GM04504 (cell line): Measurements from ENCODE around the gene ZAP70.

Source experiments
- DNase-seq: peaks from one replicate; pipeline ENCODE4 v3.0.0-alpha.2; 2012; ENCODE audit warnings: low read depth

The ZAP70 gene

DNA sequence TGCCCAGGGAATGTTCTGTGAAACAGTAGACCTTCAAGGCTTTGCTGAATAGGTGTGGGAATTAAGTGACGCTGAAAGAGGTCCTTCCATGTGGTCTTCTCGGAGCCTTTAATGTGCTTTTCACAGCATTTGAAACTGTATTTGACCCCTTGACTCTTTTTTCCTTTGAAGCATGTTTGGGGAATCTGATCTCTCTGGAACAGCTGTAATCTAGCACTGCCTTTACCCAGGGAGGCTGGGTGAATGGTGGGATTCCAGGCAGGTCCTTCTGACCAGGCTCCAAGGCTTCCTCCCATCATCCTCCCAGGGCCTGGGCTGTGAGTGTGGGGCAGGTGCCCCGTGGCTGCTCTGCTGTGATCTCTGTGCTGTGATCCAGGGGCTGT is 4.2 kb downstream of the ZAP70 start:
- DNase-seq = no peak

DNA sequence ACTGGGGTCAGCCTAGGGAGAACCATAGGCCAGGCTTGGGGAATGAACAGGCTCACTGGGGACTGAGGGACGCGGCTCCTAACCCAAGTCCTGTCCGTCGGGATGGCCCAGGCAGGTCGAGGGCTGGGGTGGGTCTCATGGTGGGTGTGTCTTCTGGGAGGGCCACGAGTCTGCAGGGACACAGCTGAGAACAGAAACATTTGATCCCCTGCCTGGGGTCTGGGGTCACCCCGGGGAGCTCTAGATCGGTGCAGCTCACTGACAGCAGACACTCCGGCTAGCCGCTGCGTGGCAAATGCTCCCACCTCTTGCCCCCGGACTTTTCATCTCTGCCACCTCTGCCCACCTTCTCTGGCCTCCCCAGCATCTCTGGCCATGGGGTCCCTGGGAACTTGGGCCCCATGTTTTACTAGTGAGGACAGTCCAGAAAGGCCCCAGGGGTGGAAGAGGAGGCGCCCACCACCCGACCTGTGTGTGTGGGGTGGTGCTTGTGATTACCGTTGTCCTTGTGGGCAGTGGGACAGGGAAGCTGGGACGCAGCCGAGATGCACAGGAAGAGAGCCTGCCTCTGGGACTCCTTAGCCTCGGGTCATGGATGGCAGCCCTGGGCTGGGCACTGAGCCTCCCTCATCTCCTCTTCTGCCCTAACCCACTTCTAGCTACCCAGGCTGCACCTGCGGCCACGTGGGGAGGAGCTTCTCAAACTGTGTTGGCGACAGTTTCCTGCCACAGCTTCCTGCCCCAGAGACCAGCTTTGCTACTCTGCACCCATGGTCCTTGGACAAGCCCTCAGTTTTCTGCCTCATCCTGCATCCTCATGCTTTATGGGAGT is 4.9 kb downstream of the ZAP70 start:
- DNase-seq = no peak

DNA sequence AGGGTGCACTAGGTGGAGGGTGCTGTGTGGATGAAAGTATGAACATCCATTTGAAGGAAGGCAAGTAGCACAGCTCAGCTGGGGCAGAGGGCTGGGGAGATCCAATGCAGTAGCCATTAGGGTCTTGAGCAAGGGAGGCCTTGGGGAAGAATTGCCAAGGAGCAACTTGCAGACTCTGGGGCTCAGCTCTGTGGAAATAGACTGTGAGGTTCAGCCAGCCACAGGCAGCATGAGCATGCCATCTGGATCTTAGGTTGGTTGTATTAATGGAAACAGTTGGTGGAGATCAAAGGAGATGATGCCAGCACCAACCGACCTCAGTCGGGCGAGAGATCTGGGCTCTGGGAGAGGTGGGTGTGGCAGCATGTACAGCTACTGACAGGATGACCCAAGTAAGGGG is 5.6 kb downstream of the ZAP70 start:
- DNase-seq = no peak

DNA sequence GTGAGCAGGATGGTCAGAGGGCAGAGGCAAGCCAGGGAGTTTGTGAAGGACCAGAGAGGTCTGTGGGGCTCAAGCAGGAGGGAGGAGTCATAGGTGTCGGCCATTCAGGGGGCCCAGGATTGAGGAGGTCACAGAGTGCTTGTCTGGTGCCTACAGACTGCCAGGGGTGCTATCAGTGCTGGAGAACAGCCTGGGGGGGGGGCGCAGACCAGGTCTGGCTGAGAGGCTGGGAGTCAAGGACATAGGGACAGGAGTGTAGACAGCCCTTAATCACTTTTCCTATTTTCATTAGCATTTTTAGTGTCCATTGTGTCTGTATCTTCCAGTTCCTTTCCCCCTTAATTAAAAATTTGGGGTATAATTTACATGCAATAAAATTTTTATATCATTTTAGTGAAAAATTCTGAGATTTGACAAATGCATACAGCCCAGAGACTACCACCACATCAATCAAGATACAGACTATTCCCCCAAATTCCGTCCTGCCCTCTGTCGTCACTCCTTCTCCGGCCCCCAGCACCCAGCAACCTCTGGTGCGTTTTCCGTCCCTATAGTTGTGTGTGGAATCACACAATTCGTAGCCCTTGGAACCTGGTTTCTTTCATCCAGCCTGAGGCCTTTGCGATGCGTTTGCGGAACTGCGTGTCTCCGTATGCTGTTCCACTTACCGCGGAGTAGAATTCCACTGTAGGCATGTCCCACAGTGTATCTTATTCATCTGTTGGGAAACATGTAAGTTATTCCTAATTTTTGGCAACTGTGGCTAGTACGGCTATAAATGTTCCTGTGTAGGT is 6.2 kb downstream of the ZAP70 start:
- DNase-seq = no peak

DNA sequence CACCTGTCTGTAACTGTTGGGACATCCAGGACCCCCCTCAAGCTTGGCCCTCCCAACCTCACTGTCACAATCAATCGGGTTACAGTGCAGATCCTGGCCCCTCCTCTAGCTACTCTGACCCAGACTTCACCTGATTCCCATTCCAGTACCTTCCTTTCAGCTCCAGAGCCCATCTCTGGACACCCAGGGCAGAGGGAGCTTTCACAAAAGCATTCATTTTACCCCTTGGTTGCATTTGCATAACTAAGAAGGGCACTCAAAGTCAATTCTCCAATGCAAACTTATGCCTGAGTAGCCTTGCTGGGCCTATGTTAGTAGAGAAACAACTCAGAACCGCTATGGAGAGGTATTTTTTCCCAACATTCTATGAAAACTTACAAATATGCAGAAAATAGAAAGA is 7.4 kb downstream of the ZAP70 start:
- no peak for DNase-seq

DNA sequence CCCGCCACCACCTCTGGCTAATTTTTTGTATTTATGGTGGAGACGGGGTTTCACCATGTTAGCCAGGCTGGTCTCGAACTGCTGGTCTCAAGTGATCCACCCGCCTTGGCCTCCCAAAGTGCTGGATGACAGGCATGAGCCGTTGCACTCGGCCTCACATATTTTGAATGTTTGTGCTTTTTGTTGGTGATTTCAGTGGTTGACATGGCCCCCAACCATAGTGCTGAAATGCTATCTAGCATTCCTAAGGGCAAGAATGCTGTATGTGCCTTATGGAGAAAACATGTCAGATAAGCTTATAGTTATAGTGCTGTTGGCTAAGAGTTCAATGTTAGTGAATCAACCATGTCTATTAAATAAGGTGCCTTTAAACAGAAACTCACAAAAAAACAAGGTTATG is 8.9 kb downstream of the ZAP70 start:
- DNase-seq = no peak

DNA sequence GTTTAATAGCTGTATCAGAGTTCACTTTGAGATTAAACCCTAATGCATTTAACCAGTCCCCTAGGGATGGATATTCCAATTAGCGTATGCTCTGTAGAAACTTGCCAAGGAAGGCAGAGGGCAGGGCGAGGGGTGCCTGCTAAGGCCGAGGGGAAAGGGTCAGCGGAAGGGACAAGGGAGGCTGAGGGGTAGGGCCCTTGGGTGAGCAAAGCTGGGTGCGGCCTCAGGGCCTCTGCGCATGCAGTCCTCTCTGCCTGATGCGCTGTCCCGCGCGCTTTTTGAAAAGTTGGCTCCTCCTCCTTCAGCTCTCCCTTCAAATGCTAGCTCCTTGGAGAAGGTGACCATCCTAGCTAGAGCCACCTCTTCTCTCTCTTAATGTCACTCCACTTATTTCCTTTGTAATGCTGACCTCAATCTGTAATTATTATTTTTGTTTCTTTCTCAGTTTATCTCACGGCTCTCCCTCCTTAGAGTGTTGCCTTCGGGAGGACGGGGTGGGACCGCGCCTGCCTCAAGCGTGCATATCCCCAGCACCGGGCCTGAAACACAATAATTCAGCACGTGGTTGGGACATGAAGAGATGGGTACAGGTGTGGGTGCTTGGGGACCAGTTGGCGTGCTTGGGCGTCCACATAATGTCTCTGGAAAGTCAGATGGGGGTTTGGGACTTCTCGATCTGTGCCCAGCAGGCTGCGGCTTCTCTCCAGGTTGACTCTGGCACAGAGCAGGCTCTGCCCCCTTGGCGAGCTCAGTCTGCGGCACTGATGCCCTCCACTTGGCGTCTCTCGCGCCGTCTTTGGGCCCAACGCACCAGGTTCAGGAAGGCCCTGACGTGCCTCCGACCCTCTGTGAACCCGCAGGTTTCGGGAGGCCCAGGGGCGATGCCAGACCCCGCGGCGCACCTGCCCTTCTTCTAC is 10.0 kb downstream of the ZAP70 start:
- no peak for DNase-seq

DNA sequence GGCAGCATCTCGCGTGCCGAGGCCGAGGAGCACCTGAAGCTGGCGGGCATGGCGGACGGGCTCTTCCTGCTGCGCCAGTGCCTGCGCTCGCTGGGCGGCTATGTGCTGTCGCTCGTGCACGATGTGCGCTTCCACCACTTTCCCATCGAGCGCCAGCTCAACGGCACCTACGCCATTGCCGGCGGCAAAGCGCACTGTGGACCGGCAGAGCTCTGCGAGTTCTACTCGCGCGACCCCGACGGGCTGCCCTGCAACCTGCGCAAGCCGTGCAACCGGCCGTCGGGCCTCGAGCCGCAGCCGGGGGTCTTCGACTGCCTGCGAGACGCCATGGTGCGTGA is 10.7 kb downstream of the ZAP70 start:
- DNase-seq = no peak

DNA sequence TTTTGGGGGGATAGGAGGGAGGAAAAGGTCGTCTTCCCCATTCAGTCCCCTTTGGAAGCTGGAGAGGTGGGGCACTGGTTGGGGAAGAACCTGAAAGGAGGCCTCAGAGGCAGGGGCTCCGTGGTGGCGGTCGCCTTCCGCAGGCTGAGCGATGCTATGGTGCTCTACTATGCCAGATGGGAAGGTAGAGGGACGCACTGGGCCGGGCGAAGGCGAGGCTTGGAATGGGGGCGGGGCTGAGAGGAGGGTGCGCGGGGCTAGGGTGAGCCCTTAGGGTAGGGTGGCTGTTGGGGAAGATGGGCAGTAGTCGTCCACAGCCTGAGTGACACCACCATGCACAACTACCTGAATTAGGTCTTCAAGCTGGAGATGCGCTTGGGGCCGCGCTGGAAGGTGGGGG is 11.1 kb downstream of the ZAP70 start:
- no peak for DNase-seq

DNA sequence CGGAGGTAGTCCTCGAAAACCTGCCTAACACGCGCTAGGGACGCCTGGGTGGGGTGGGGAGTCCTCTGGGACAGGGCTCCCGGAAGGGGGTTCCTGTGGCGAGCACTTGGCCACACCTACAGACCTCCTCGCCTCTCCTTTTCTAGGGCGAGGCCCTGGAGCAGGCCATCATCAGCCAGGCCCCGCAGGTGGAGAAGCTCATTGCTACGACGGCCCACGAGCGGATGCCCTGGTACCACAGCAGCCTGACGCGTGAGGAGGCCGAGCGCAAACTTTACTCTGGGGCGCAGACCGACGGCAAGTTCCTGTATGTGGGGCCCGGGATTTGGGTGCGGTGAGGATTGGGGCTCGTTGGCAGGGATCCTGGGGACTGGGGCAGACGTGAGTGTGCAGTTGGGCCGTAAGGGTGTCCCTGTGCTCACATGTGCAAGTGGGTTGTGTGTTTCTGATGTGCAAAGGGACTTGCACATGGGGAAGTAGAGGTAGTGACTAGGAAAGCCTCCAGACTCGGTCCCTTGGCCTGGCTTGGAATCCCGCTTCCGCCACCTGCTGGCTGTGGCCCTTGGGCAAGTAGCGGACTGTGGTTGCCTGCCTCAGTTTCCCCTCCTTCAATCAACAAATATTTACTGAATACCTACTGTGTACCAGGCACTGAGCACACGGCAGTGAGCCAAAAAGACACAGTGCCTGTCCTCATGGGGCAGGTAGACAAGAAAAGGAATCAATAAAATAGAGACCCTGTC is 11.7 kb downstream of the ZAP70 start:
- DNase-seq = no peak

DNA sequence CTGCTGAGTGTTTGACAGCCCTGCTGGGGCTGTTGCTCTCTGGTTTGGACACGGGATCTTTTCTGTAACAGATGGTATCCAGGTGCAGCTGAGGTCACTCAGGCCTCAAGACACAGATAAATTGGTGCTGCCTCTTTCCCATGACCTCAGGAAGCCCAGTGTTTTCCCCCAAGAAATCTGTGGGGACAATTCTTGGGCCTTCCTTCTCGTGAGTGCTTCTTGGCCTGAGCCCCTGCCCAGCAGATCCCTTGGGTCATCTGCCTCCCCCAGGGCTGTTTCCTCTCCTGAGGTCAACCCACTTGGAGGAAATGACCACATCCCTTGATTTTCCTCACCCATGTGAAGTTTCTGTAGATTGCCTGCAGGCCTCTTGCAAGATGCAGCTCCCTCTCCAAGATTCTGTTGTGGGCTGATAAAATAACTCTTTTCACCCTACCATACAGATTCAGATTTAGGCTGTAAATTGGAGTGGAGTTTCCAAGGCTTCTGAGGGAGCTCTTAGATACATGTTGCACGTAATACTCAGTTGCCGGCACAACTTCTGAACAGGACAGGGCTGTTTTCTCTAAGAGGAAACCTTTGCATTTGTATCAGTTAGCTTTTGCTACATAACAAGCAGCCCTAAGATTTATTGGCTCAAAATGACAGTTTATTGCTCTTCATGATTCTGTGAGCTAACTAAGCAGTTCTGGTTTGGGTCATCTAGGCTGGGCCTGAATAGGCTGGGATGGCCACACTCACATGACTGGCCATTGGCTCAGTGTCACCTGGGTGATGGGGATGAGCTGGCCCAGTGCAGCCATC is 13.1 kb downstream of the ZAP70 start:
- peak; percentile 48 for DNase-seq

DNA sequence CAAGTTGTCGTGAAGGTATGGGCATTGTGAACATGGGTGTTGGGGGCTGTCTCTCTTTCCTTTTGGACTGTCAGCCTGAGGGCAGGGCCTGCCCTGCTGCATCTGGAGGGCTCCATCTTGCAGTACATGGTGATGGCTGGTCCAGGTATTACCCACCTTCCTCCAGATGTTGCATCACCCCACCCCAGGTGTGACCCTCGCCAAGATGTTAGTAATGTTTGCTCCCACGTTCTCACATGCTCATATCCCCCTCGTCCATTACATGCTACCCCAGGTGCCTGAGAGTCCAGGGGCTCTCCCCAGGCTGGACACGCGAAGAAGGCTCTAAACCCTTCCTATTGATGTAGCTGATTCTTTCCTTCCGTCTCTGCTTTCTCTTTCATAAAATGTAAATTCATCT is 13.9 kb downstream of the ZAP70 start:
- no peak for DNase-seq

DNA sequence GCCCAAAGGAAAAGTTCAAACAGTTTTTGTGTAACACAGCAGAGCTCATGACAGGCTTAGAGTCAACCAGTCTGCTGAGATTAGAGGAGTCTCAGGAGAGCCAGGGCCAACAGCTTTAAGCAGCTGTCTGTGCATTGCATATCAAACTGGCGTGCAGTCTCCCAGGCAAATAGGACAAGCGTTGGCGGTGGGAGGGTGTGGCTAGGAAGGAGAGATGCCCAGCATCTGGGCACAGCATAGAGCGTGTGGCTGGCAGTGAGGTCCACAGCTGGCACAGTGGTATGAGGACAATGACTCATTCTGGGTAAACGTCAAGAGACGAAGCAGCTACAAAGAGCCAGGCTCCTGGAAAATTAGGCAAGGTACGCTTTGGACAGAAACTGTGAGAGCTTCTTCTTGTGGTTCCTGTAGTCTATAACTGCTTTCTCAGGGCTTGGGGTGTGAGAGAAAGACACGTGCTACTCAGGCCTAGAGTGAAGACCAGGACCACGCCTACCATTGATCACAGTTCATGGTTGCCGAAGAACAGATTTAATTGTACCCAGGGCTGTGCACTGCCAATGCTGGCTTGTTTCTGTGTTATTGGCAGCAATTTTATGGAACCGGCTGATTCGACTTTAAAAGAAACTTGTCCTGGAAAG is 14.8 kb downstream of the ZAP70 start:
- no peak for DNase-seq

DNA sequence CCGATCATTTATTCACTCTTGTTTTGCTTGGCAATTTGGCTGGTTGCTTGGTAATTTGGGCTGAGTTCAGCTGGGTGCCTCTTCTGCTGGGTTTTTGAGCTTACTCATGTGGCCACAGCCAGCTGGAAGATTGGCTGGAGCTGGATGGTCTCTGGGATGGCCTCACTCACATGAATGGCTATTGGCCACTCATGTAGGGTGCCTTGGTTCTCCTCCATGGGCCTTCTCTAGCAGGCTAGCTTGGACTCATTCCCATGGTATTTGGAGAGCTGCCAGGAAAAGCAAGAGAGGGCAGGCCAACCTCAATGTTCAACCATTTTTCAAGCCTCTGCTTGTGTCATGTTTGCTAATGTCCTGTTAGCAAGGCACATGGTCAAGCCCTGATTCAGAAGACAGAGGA is 16.9 kb downstream of the ZAP70 start:
- DNase-seq = no peak

DNA sequence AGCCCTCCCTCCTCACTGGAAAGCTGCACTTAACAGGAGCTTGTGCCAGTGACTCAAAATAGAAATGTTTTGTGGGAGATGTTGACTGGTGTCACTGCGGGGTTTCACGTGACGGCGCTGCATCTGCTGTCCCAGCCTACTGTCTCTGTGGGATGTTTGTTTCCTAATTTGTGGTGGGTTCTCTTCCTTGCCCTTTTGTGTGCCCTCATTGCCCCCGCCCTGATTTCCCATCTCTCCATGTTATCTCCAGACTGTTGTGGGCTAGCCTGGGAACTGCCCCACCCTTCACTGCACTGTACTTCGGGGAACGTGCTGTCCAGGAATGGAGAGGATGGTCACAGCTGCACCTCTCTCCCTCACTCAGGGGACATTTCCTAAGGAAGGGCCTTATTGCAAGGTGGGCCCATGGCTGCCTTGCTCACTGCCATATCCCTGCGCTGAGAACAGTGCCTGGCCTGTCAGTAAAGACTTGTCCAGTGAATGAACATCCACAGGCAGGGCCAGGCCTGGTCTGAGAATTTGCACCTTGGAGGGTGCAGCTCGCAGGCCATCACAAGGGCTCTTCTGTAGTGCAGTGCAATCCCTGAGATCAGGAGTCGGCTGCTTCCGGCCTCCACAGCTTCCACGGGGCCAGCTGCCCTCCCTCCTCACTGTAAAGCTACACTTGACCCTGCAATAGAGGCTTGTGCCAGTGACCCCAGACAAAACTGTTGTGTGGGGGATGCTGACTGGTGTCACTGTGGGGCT is 18.1 kb downstream of the ZAP70 start:
- no peak for DNase-seq

DNA sequence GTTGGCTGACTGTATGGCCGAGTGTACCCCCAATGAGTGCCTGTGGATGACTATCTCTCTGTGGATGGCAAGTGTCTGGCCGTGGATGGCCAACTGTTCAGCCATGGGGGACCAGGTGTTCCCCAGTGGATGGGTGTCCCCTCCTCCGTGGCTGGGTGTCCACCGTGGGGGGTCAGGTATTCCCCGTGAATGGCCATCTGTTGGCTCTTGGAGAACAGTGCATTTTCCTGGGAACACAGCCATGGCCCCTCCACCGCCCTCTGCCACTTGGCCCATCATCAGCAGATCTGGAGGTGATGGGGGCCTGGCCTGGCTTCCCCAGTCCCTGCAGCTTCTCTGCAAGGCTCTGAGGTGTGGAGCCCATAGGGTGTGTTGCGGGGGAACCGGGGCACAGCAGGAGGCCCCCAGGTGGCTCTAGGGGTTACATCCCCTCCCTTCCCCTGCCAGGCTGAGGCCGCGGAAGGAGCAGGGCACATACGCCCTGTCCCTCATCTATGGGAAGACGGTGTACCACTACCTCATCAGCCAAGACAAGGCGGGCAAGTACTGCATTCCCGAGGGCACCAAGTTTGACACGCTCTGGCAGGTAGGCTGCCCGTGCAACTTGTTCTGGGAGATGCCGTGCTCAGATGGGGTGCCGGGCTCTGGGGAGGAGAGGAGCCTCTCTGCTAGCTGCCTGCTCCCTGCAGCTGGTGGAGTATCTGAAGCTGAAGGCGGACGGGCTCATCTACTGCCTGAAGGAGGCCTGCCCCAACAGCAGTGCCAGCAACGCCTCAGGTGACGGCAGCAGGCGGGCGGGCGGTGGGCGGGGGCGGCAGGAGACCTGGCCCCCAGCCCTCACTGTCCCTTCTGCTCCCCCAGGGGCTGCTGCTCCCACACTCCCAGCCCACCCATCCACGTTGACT is 19.3 kb downstream of the ZAP70 start:
- DNase-seq = no peak

DNA sequence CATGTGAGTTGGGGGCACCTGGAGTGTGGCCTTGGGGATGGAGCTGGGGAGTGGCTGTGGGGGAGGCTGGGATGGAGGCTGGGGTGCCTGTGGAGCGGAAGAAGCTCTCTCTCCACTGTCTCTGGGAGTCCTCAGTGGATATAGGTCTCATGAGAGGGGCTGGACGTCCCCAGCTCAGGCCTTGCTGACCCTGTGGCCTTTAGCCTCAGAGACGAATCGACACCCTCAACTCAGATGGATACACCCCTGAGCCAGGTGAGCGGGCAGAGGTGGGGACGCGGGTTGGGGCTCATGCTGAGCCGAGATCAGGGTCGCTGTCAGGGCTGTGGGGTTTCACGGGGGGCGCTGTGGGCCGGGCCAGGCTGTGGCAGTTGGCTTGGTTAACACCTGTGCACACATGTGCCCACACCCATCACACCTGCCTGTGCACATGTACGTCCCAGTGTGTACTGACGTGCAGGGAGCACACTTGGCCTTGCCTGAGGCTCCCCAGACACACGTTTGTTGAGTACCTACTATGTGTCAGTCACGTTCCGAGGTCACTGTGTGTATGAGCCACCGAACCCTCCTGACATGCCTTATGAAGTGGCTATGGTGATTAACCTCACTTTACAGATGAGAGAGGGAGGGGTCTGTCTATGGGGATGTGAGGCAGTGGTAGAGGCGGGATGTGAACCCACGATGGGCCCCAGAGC is 20.1 kb downstream of the ZAP70 start:
- DNase-seq = no peak
